CD4-positive, alpha-beta T cell treated with Interleukin-17A for 4 hours (primary cell): ENCODE results near the gene DHRSX.
"Not testable (repeated sequence)": the region's sequence is repeated elsewhere in the genome, so short reads cannot be mapped to it uniquely, and the experiment has no call there.

Experiments
- DNase-seq: peaks from one replicate; pipeline ENCODE4 v3.0.0-alpha.2; 2020; ENCODE audit warnings: mixed read lengths

DHRSX gene

GRCh38 chrX:2423899-2424298, 76.9 kb downstream of the DHRSX start:
- no peak for DNase-seq

GRCh38 chrX:2423282-2423681, 77.5 kb downstream of the DHRSX start:
- DNase-seq = no peak

- DNase-seq = not testable (repeated sequence)
Measured at GRCh38 chrX:2419418-2419817, 81.4 kb downstream of the DHRSX start.

GRCh38 chrX:2418000-2418399, 82.8 kb downstream of the DHRSX start:
- DNase-seq = no peak

GRCh38 chrX:2416851-2417604, 83.7 kb downstream of the DHRSX start:
- DNase-seq = no peak

GRCh38 chrX:2414384-2414783, 86.4 kb downstream of the DHRSX start:
- no peak for DNase-seq

GRCh38 chrX:2413969-2414368, 86.8 kb downstream of the DHRSX start:
- DNase-seq = no peak

- no peak for DNase-seq
Measured at GRCh38 chrX:2412131-2412530, 88.6 kb downstream of the DHRSX start.

GRCh38 chrX:2410279-2411020, 90.3 kb downstream of the DHRSX start:
- DNase-seq = no peak

GRCh38 chrX:2409796-2410195, 91.0 kb downstream of the DHRSX start:
- no peak for DNase-seq

- no peak for DNase-seq
Measured at GRCh38 chrX:2408856-2409255, 91.9 kb downstream of the DHRSX start.

- DNase-seq = no peak
Measured at GRCh38 chrX:2406891-2407518, 93.8 kb downstream of the DHRSX start.

GRCh38 chrX:2404776-2405175, 96.0 kb downstream of the DHRSX start:
- DNase-seq = no peak

GRCh38 chrX:2402361-2402690, 98.5 kb downstream of the DHRSX start:
- no peak for DNase-seq

- DNase-seq = no peak
Measured at GRCh38 chrX:2401590-2402360, 99.0 kb downstream of the DHRSX start.

GRCh38 chrX:2401201-2401589, 99.6 kb downstream of the DHRSX start:
- no peak for DNase-seq

- DNase-seq = no peak
Measured at GRCh38 chrX:2398064-2398656, 102.6 kb downstream of the DHRSX start.

- DNase-seq = no peak
Measured at GRCh38 chrX:2397229-2398063, 103.3 kb downstream of the DHRSX start.

- DNase-seq = no peak
Measured at GRCh38 chrX:2395261-2395992, 105.3 kb downstream of the DHRSX start.

GRCh38 chrX:2391869-2392606, 108.7 kb downstream of the DHRSX start:
- no peak for DNase-seq

GRCh38 chrX:2390754-2391153, 110.0 kb downstream of the DHRSX start:
- no peak for DNase-seq
